SK-N-SH treated with all-trans-retinoic acid at 6 μM for 48 hours (cell line): Measurements from ENCODE around the gene POU2F1.

ENCODE experiments used
- ATAC-seq: fragments of 200-7000 bp; cut with Tn5 transposase; 3 replicates; pipeline ENCODE4 v1.9.1; 2020; ENCODE audit warnings: mild to moderate bottlenecking, moderate library complexity
- ARNTL ChIP-seq: fragments of 450-650 bp; formaldehyde crosslinking; IDR thresholded peaks from 2 replicates; pipeline ENCODE4 v1.5.0; 2020; ENCODE audit warnings: low read depth, mild to moderate bottlenecking, moderate library complexity, borderline replicate concordance
- CSDC2 ChIP-seq: fragments of 250-450 bp; sonication (Bioruptor Pico); IDR thresholded peaks from 2 replicates; pipeline ENCODE4 v1.5.0; 2020; ENCODE audit warnings: mild to moderate bottlenecking, moderate library complexity
- CSRNP3 ChIP-seq: fragments of 250-450 bp; sonication (Bioruptor Pico); IDR thresholded peaks from 2 replicates; pipeline ENCODE4 v1.5.1; 2021; ENCODE audit warnings: mild to moderate bottlenecking, moderate library complexity
- ESRRG ChIP-seq: fragments of 250-450 bp; sonication (Bioruptor Pico); IDR thresholded peaks from 2 replicates; pipeline ENCODE4 v1.6.1; 2021; ENCODE audit warnings: mild to moderate bottlenecking
- GLIS3 ChIP-seq: fragments of 250-450 bp; sonication (Bioruptor Pico); IDR thresholded peaks from 2 replicates; pipeline ENCODE4 v1.5.0; 2020; ENCODE audit warnings: mild to moderate bottlenecking, moderate library complexity
- ISL1 ChIP-seq: fragments of 250-450 bp; sonication (Bioruptor Pico); IDR thresholded peaks from 2 replicates; pipeline ENCODE4 v2.1.2; 2022; ENCODE audit warnings: mild to moderate bottlenecking, moderate library complexity
- OSR1 ChIP-seq: fragments of 250-450 bp; sonication (Bioruptor Pico); IDR thresholded peaks from 2 replicates; pipeline ENCODE4 v1.8.0; 2022; ENCODE audit warnings: moderate library complexity, mild to moderate bottlenecking, inconsistent platforms
- POU6F1 ChIP-seq: fragments of 250-450 bp; sonication (Bioruptor Pico); IDR thresholded peaks from 2 replicates; pipeline ENCODE4 v1.8.0; 2021; ENCODE audit warnings: low read depth, mild to moderate bottlenecking, moderate library complexity, borderline replicate concordance
- PPARA ChIP-seq: fragments of 250-450 bp; sonication (Bioruptor Pico); IDR thresholded peaks from 2 replicates; pipeline ENCODE4 v1.5.0; 2020; ENCODE audit warnings: mild to moderate bottlenecking, borderline replicate concordance
- TCF4 ChIP-seq: fragments of 250-450 bp; sonication (Bioruptor Pico); IDR thresholded peaks from 2 replicates; pipeline ENCODE4 v1.8.0; 2021; ENCODE audit warnings: mild to moderate bottlenecking, moderate library complexity, borderline replicate concordance
- TOX ChIP-seq: fragments of 250-450 bp; sonication (Bioruptor Pico); IDR thresholded peaks from 2 replicates; pipeline ENCODE4 v1.8.0; 2021; ENCODE audit warnings: mild to moderate bottlenecking, moderate library complexity, borderline replicate concordance
- ZC3H10 ChIP-seq: fragments of 250-450 bp; sonication (Bioruptor Pico); IDR thresholded peaks from 2 replicates; pipeline ENCODE4 v1.5.1; 2021; ENCODE audit warnings: mild to moderate bottlenecking, moderate library complexity
- ZFP30 ChIP-seq: fragments of 450-650 bp; formaldehyde crosslinking; IDR thresholded peaks from 2 replicates; pipeline ENCODE4 v1.5.0; 2022; ENCODE audit warnings: mild to moderate bottlenecking, moderate library complexity
- ZNF565 ChIP-seq: fragments of 450-650 bp; formaldehyde crosslinking; conservative IDR thresholded peaks from 2 replicates; pipeline ENCODE4 v1.5.0; 2020; ENCODE audit warnings: low read depth, mild to moderate bottlenecking, moderate library complexity
- ZNF70 ChIP-seq: fragments of 450-650 bp; formaldehyde crosslinking; IDR thresholded peaks from 2 replicates; pipeline ENCODE4 v1.5.0; 2020; ENCODE audit warnings: mild to moderate bottlenecking, moderate library complexity
- ZNF8 ChIP-seq: fragments of 450-650 bp; formaldehyde crosslinking; IDR thresholded peaks from 2 replicates; pipeline ENCODE4 v1.5.0; 2020; ENCODE audit warnings: mild to moderate bottlenecking, moderate library complexity
- TF ChIP-seq, protein P1 (sequence below): fragments of 250-450 bp; sonication (Bioruptor Pico); IDR thresholded peaks from 2 replicates; pipeline ENCODE4 v1.5.1; 2020; ENCODE audit warnings: low read depth, mild to moderate bottlenecking, moderate library complexity
- TF ChIP-seq, protein P2 (sequence below): fragments of 250-450 bp; sonication (Bioruptor Pico); IDR thresholded peaks from 2 replicates; pipeline ENCODE4 v1.5.0; 2020; ENCODE audit warnings: mild to moderate bottlenecking, moderate library complexity
- TF ChIP-seq, protein P3 (sequence below): fragments of 250-450 bp; sonication (Bioruptor Pico); IDR thresholded peaks from 2 replicates; pipeline ENCODE4 v1.8.0; 2020; ENCODE audit warnings: mild to moderate bottlenecking, moderate library complexity, borderline replicate concordance

The POU2F1 gene

DNA sequence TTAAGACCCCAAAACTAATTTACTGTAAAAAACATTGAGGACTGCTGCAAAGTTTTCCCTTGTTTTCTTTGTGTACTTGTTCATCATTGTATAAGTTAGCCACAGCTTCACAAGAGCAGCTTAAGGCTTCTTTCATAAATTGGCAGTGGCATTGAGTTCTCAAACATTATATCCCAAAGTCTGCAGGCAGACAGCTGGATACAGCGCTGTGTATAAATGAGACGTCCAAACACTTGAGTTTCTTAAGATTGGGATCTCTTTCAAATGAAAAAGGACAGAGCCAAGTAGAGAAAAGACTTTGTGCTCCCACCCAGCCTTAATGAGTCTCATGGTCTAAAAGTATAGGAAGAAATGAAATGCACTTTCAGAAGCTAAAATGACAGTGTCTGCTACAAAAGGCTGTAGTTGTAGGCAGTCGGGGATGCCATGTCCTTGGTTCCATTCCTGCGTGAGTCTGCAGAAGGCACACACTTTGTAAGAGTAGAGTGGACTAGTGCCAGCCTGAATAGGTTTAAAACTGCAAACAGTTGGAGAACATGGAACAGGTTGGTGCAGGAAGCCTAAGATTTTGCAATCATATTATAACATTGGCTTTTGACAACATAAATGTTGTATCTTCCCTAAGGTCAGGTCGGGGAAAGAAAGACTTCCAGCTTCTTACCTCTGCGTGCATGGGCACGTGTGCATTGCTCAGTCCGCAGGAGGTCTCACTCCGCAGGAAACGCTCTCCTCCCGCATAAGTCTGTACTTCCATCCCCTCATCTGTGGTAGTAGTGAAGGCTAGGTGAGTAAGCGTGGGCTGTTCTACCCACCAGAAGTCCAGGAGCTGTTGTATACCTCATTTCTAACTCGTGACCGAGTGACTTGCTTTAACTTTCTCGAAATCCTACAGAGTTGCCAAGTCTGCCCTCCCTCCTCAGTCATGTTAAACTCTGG is 203.3 kb downstream of the POU2F1 start:
- TF ChIP-seq POU6F1 (no peak), CSRNP3 (CRISPR knock-in tag) (no peak), OSR1 (no peak), PPARA (no peak), ZNF565 (CRISPR knock-in tag) (no peak), ZFP30 (CRISPR knock-in tag) (no peak), ZNF70 (no peak)
- TF ChIP-seq, protein P1, sequence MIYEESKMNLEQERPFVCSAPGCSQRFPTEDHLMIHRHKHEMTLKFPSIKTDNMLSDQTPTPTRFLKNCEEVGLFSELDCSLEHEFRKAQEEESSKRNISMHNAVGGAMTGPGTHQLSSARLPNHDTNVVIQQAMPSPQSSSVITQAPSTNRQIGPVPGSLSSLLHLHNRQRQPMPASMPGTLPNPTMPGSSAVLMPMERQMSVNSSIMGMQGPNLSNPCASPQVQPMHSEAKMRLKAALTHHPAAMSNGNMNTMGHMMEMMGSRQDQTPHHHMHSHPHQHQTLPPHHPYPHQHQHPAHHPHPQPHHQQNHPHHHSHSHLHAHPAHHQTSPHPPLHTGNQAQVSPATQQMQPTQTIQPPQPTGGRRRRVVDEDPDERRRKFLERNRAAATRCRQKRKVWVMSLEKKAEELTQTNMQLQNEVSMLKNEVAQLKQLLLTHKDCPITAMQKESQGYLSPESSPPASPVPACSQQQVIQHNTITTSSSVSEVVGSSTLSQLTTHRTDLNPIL (CRISPR knock-in tag), result no peak
- no peak for ATAC-seq

GRCh38 chr1:167425482-167425881 is 204.8 kb downstream of the POU2F1 start:
- TF ChIP-seq TCF4, result no peak
- TF ChIP-seq, protein P2, sequence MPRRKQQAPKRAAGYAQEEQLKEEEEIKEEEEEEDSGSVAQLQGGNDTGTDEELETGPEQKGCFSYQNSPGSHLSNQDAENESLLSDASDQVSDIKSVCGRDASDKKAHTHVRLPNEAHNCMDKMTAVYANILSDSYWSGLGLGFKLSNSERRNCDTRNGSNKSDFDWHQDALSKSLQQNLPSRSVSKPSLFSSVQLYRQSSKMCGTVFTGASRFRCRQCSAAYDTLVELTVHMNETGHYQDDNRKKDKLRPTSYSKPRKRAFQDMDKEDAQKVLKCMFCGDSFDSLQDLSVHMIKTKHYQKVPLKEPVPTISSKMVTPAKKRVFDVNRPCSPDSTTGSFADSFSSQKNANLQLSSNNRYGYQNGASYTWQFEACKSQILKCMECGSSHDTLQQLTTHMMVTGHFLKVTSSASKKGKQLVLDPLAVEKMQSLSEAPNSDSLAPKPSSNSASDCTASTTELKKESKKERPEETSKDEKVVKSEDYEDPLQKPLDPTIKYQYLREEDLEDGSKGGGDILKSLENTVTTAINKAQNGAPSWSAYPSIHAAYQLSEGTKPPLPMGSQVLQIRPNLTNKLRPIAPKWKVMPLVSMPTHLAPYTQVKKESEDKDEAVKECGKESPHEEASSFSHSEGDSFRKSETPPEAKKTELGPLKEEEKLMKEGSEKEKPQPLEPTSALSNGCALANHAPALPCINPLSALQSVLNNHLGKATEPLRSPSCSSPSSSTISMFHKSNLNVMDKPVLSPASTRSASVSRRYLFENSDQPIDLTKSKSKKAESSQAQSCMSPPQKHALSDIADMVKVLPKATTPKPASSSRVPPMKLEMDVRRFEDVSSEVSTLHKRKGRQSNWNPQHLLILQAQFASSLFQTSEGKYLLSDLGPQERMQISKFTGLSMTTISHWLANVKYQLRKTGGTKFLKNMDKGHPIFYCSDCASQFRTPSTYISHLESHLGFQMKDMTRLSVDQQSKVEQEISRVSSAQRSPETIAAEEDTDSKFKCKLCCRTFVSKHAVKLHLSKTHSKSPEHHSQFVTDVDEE (CRISPR knock-in tag), result no peak
- TF ChIP-seq ZNF70, result no peak
- TF ChIP-seq TOX (CRISPR knock-in tag), result no peak
- TF ChIP-seq, protein P1 (CRISPR knock-in tag), result no peak
- no peak for TF ChIP-seq ISL1
- no peak for TF ChIP-seq ZFP30 (CRISPR knock-in tag)
- no peak for TF ChIP-seq ZNF8 (CRISPR knock-in tag)
- TF ChIP-seq ESRRG (CRISPR knock-in tag), result no peak
- no peak for TF ChIP-seq GLIS3 (CRISPR knock-in tag)
- no peak for TF ChIP-seq POU6F1
- TF ChIP-seq ZC3H10 (CRISPR knock-in tag), result no peak
- TF ChIP-seq CSDC2 (CRISPR knock-in tag), result no peak
- no peak for TF ChIP-seq ARNTL (CRISPR knock-in tag)
- ATAC-seq, result no peak

GRCh38 chr1:167426716-167427115 is 206.0 kb downstream of the POU2F1 start:
- no peak for ATAC-seq
- TF ChIP-seq, protein P3, sequence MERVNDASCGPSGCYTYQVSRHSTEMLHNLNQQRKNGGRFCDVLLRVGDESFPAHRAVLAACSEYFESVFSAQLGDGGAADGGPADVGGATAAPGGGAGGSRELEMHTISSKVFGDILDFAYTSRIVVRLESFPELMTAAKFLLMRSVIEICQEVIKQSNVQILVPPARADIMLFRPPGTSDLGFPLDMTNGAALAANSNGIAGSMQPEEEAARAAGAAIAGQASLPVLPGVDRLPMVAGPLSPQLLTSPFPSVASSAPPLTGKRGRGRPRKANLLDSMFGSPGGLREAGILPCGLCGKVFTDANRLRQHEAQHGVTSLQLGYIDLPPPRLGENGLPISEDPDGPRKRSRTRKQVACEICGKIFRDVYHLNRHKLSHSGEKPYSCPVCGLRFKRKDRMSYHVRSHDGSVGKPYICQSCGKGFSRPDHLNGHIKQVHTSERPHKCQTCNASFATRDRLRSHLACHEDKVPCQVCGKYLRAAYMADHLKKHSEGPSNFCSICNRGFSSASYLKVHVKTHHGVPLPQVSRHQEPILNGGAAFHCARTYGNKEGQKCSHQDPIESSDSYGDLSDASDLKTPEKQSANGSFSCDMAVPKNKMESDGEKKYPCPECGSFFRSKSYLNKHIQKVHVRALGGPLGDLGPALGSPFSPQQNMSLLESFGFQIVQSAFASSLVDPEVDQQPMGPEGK (CRISPR knock-in tag), result no peak
- no peak for TF ChIP-seq ZNF70
- TF ChIP-seq GLIS3 (CRISPR knock-in tag), result no peak
- no peak for TF ChIP-seq TOX (CRISPR knock-in tag)
- no peak for TF ChIP-seq POU6F1
- TF ChIP-seq CSDC2 (CRISPR knock-in tag), result no peak
- TF ChIP-seq, protein P1 (CRISPR knock-in tag), result no peak
- TF ChIP-seq ZFP30 (CRISPR knock-in tag), result no peak
